WTC11 (cell line): ENCODE measurements around the gene CBLB. TPM values are rescaled to one million over a fixed set of nuclear protein-coding genes. Genes with fewer than 3 reads are reported as not detected.

Experiments
- ATAC-seq: fragments of 200-7000 bp; cut with Tn5 transposase; 2 replicates; pipeline ENCODE4 v1.10.0; 2021; ENCODE audit warnings: mild to moderate bottlenecking, moderate library complexity
- CTCF ChIA-PET: fragments of 300-600 bp; sonication (Branson Sonifier 250); formaldehyde crosslinking; loops from one replicate; lab custom pipeline; 2021; ENCODE audit warnings: antibody characterized with exemption; lab: Charles Lee
- POLR2A ChIA-PET: fragments of 350-600 bp; sonication (Branson Sonifier 250); formaldehyde crosslinking; loops from one replicate; lab custom pipeline; 2021; ENCODE audit warnings: antibody characterized with exemption; lab: Charles Lee
- DNase-seq: peaks from one replicate; pipeline ENCODE4 v3.0.0; 2021; ENCODE audit warnings: low spot score
- H3K27ac Mint-ChIP-seq: 2 replicates; pipeline ENCODE4 v1.8.0; 2021; ENCODE audit warnings: mixed read lengths
- H3K27me3 Mint-ChIP-seq: 2 replicates; pipeline ENCODE4 v1.8.0; 2021; ENCODE audit warnings: low read depth, mild to moderate bottlenecking, moderate library complexity, mixed read lengths
- H3K36me3 Mint-ChIP-seq: 2 replicates; pipeline ENCODE4 v1.8.0; 2021; ENCODE audit warnings: mixed read lengths
- H3K4me1 Mint-ChIP-seq: 2 replicates; pipeline ENCODE4 v1.8.0; 2022; ENCODE audit warnings: mixed read lengths
- H3K4me3 Mint-ChIP-seq: 2 replicates; pipeline ENCODE4 v1.8.0; 2021; ENCODE audit warnings: mild to moderate bottlenecking, moderate library complexity, mixed read lengths
- H3K9me3 Mint-ChIP-seq: 2 replicates; pipeline ENCODE4 v1.8.0; 2021; ENCODE audit warnings: mixed read lengths
- CREM ChIP-seq: sonication (generic); formaldehyde crosslinking; IDR thresholded peaks from 2 replicates; pipeline ENCODE4 v1.8.1; 2022; ENCODE audit warnings: mild to moderate bottlenecking, missing genetic modification reagents, moderate library complexity
- GABPB1 ChIP-seq: sonication (generic); formaldehyde crosslinking; IDR thresholded peaks from 2 replicates; pipeline ENCODE4 v1.8.1; 2023; ENCODE audit warnings: mild to moderate bottlenecking, missing genetic modification reagents
- HMGA2 ChIP-seq: fragments of 250-450 bp; sonication (Bioruptor Pico); IDR thresholded peaks from 2 replicates; pipeline ENCODE4 v1.4.0; 2021; ENCODE audit warnings: mild to moderate bottlenecking, moderate library complexity
- NR1H2 ChIP-seq: sonication (generic); formaldehyde crosslinking; IDR thresholded peaks from 2 replicates; pipeline ENCODE4 v1.9.0; 2021; ENCODE audit warnings: mild to moderate bottlenecking, moderate library complexity, missing genetic modification reagents
- PRRX2 ChIP-seq: fragments of 250-450 bp; sonication (Bioruptor Pico); IDR thresholded peaks from 2 replicates; pipeline ENCODE4 v1.8.0; 2021; ENCODE audit warnings: mild to moderate bottlenecking
- TEAD1 ChIP-seq: sonication (generic); formaldehyde crosslinking; IDR thresholded peaks from 2 replicates; pipeline ENCODE4 v1.8.0; 2022; ENCODE audit warnings: mild to moderate bottlenecking, missing genetic modification reagents
- TP53 ChIP-seq: sonication (generic); formaldehyde crosslinking; IDR thresholded peaks from 2 replicates; pipeline ENCODE4 v1.8.1; 2023; ENCODE audit warnings: mild to moderate bottlenecking, missing genetic modification reagents
- ZNF219 ChIP-seq: sonication (generic); formaldehyde crosslinking; IDR thresholded peaks from 2 replicates; pipeline ENCODE4 v1.8.0; 2023; ENCODE audit warnings: missing genetic modification reagents, mild to moderate bottlenecking, borderline replicate concordance
- ZNF416 ChIP-seq: fragments of 250-450 bp; sonication (Bioruptor Pico); IDR thresholded peaks from 2 replicates; pipeline ENCODE4 v1.9.0; 2021; ENCODE audit warnings: mild to moderate bottlenecking, inconsistent platforms
- total RNA-seq: library from RNA; stranded (reverse); gene quantifications from 3 replicates; pipeline ENCODE4 v1.2.3, GENCODE V29; 2021
- TF ChIP-seq, protein P1 (sequence below): sonication (generic); formaldehyde crosslinking; IDR thresholded peaks from 2 replicates; pipeline ENCODE4 v1.8.0; 2023; ENCODE audit warnings: missing genetic modification reagents, mild to moderate bottlenecking, borderline replicate concordance
- TF ChIP-seq, protein P2 (sequence below): sonication (generic); formaldehyde crosslinking; IDR thresholded peaks from 2 replicates; pipeline ENCODE4 v1.8.0; 2022; ENCODE audit warnings: mild to moderate bottlenecking, missing genetic modification reagents
- TF ChIP-seq, protein P3 (sequence below): sonication (generic); formaldehyde crosslinking; IDR thresholded peaks from 2 replicates; pipeline ENCODE4 v1.8.1; 2022; ENCODE audit warnings: missing genetic modification reagents, borderline replicate concordance
- TF ChIP-seq, protein P4 (sequence below): fragments of 200-600 bp; IDR thresholded peaks from 2 replicates; pipeline ENCODE4 v1.8.0; 2022; ENCODE audit warnings: antibody characterized with exemption
- TF ChIP-seq, protein P5 (sequence below): sonication (generic); formaldehyde crosslinking; IDR thresholded peaks from 2 replicates; pipeline ENCODE4 v1.8.1; 2022; ENCODE audit warnings: low read depth, missing genetic modification reagents, borderline replicate concordance

CBLB gene
- total RNA-seq, 1 experiment from 2014 or later: 19.8 TPM

DNA sequence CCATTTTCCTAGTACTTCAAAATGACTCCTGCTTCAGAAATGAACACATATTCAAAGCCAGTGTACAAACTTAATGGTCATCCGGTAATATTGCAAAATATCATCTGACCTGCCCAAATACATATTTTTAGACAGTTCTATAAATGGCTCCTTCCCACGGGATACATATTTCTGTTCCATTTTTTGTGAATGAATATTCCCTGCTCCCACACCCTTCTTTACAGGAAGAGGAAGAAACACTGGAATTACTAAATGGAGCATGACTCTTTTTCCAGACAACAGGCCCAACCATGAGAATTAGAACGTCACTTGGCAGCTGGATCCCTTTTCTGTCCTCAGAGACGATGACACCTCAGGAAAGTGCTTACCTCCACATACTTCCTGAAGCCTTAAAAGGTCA is 38.0 kb upstream of the CBLB start:
- DNase-seq: no peak
- Mint-ChIP-seq H3K27ac (no peak overlapping the region), H3K36me3 (no peaks in the 10 kb centered on the region), H3K4me1 (peaks cover 4% of the 10 kb centered on the region), H3K27me3 (no peaks in the 10 kb centered on the region), H3K4me3 (no peak overlapping the region), H3K9me3 (peaks cover 7% of the 10 kb centered on the region)
- TF ChIP-seq, protein P1, sequence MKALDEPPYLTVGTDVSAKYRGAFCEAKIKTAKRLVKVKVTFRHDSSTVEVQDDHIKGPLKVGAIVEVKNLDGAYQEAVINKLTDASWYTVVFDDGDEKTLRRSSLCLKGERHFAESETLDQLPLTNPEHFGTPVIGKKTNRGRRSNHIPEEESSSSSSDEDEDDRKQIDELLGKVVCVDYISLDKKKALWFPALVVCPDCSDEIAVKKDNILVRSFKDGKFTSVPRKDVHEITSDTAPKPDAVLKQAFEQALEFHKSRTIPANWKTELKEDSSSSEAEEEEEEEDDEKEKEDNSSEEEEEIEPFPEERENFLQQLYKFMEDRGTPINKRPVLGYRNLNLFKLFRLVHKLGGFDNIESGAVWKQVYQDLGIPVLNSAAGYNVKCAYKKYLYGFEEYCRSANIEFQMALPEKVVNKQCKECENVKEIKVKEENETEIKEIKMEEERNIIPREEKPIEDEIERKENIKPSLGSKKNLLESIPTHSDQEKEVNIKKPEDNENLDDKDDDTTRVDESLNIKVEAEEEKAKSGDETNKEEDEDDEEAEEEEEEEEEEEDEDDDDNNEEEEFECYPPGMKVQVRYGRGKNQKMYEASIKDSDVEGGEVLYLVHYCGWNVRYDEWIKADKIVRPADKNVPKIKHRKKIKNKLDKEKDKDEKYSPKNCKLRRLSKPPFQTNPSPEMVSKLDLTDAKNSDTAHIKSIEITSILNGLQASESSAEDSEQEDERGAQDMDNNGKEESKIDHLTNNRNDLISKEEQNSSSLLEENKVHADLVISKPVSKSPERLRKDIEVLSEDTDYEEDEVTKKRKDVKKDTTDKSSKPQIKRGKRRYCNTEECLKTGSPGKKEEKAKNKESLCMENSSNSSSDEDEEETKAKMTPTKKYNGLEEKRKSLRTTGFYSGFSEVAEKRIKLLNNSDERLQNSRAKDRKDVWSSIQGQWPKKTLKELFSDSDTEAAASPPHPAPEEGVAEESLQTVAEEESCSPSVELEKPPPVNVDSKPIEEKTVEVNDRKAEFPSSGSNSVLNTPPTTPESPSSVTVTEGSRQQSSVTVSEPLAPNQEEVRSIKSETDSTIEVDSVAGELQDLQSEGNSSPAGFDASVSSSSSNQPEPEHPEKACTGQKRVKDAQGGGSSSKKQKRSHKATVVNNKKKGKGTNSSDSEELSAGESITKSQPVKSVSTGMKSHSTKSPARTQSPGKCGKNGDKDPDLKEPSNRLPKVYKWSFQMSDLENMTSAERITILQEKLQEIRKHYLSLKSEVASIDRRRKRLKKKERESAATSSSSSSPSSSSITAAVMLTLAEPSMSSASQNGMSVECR: no peak
- TF ChIP-seq HMGA2 (CRISPR knock-in tag) (no peak), NR1H2 (CRISPR knock-in tag) (no peak), CREM (CRISPR knock-in tag) (no peak), PRRX2 (CRISPR knock-in tag) (no peak), TP53 (CRISPR knock-in tag) (no peak), ZNF416 (no peak)
- TF ChIP-seq, protein P2, sequence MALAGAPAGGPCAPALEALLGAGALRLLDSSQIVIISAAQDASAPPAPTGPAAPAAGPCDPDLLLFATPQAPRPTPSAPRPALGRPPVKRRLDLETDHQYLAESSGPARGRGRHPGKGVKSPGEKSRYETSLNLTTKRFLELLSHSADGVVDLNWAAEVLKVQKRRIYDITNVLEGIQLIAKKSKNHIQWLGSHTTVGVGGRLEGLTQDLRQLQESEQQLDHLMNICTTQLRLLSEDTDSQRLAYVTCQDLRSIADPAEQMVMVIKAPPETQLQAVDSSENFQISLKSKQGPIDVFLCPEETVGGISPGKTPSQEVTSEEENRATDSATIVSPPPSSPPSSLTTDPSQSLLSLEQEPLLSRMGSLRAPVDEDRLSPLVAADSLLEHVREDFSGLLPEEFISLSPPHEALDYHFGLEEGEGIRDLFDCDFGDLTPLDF (CRISPR knock-in tag): no peak
- TF ChIP-seq, protein P3, sequence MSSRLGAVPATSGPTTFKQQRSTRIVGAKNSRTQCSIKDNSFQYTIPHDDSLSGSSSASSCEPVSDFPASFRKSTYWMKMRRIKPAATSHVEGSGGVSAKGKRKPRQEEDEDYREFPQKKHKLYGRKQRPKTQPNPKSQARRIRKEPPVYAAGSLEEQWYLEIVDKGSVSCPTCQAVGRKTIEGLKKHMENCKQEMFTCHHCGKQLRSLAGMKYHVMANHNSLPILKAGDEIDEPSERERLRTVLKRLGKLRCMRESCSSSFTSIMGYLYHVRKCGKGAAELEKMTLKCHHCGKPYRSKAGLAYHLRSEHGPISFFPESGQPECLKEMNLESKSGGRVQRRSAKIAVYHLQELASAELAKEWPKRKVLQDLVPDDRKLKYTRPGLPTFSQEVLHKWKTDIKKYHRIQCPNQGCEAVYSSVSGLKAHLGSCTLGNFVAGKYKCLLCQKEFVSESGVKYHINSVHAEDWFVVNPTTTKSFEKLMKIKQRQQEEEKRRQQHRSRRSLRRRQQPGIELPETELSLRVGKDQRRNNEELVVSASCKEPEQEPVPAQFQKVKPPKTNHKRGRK (CRISPR knock-in tag): no peak
- TF ChIP-seq, protein P4, sequence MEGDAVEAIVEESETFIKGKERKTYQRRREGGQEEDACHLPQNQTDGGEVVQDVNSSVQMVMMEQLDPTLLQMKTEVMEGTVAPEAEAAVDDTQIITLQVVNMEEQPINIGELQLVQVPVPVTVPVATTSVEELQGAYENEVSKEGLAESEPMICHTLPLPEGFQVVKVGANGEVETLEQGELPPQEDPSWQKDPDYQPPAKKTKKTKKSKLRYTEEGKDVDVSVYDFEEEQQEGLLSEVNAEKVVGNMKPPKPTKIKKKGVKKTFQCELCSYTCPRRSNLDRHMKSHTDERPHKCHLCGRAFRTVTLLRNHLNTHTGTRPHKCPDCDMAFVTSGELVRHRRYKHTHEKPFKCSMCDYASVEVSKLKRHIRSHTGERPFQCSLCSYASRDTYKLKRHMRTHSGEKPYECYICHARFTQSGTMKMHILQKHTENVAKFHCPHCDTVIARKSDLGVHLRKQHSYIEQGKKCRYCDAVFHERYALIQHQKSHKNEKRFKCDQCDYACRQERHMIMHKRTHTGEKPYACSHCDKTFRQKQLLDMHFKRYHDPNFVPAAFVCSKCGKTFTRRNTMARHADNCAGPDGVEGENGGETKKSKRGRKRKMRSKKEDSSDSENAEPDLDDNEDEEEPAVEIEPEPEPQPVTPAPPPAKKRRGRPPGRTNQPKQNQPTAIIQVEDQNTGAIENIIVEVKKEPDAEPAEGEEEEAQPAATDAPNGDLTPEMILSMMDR: no peak
- no peak for ATAC-seq
- ChIA-PET POLR2A (no interaction called here), CTCF (no interaction called here)

DNA sequence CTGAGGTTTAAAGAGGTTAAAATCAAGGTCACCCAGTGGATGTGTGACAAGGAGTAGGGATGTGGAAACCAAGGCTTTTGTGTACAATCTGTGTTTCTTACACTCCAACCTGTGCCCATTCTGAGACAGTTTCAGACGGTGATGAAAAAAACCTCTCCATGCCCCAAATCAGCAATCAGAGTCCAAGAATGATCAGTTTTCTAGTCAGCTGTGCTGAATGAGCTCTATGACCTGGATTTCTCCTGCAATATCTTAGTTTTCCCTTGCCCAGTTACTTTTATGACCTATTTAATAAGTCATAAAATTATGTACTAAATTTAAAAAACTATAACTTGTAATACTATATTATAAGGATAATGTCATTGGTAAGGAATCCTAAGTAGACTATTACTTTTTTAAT is 37.5 kb upstream of the CBLB start:
- Mint-ChIP-seq H3K36me3 (no peaks in the 10 kb centered on the region), H3K9me3 (peaks cover 7% of the 10 kb centered on the region), H3K27me3 (no peaks in the 10 kb centered on the region), H3K4me1 (peaks cover 4% of the 10 kb centered on the region), H3K27ac (no peak overlapping the region), H3K4me3 (no peak overlapping the region)
- no peak for ATAC-seq
- DNase-seq: no peak
- TF ChIP-seq TEAD1 (CRISPR knock-in tag) (no peak), ZNF219 (CRISPR knock-in tag) (no peak)
- ChIA-PET POLR2A (no interaction called here), CTCF (no interaction called here)

DNA sequence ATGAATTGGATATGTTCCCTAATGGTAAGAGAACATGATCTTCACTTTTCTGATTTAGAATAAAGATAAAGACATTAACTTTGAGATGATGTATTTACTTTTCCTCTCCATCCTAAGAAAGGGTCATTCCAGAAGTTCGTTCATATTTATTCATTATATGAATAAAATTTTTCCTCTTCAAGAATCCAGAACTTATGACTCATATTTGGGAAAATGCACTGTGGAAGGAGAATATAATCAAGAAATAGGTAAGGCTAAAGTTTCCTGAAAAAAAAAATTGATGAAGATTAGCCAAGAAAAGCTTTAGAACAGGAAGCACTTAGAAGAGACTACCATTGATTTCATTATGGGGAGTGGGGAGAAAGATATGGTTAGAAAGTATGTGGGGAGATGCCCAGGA is 36.5 kb upstream of the CBLB start:
- no peak for ATAC-seq
- Mint-ChIP-seq H3K4me1 (peaks cover 4% of the 10 kb centered on the region), H3K27ac (no peak overlapping the region), H3K4me3 (no peak overlapping the region), H3K9me3 (peaks cover 7% of the 10 kb centered on the region), H3K36me3 (no peaks in the 10 kb centered on the region), H3K27me3 (no peaks in the 10 kb centered on the region)
- DNase-seq: no peak
- CTCF ChIA-PET: no interaction called here
- POLR2A ChIA-PET: no interaction called here
- no peak for TF ChIP-seq GABPB1
- TF ChIP-seq, protein P5, sequence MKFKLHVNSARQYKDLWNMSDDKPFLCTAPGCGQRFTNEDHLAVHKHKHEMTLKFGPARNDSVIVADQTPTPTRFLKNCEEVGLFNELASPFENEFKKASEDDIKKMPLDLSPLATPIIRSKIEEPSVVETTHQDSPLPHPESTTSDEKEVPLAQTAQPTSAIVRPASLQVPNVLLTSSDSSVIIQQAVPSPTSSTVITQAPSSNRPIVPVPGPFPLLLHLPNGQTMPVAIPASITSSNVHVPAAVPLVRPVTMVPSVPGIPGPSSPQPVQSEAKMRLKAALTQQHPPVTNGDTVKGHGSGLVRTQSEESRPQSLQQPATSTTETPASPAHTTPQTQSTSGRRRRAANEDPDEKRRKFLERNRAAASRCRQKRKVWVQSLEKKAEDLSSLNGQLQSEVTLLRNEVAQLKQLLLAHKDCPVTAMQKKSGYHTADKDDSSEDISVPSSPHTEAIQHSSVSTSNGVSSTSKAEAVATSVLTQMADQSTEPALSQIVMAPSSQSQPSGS: no peak
